SJSA1 (cell line): ENCODE measurements around the gene XRCC2. TPM values are rescaled to one million over a fixed set of nuclear protein-coding genes. Genes with fewer than 3 reads are reported as not detected.
A peak's percentile ranks its signal among the peaks of the same experiment; 100 is the strongest.
"Not testable (repeated sequence)": the region's sequence is repeated elsewhere in the genome, so short reads cannot be mapped to it uniquely, and the experiment has no call there.

Experiments used
- DNase-seq, 2 experiments: peaks; one replicate each; pipeline ENCODE4 v3.0.0-alpha.2; 2015 to 2020; ENCODE audit warnings: low spot score in 2 of 2, low read depth in 1 of 2
- H3K27ac ChIP-seq: fragments of 250-450 bp; sonication (Bioruptor Pico); 2 replicates; pipeline ENCODE4 v1.5.1; 2020; ENCODE audit warnings: mild to moderate bottlenecking, moderate library complexity
- H3K27me3 ChIP-seq: fragments of 250-450 bp; sonication (Bioruptor Pico); replicated peaks from 2 replicates; pipeline ENCODE4 v1.5.1; 2020; ENCODE audit warnings: mild to moderate bottlenecking, moderate library complexity
- H3K36me3 ChIP-seq: fragments of 250-450 bp; sonication (Bioruptor Pico); 2 replicates; pipeline ENCODE4 v1.5.1; 2020; ENCODE audit warnings: mild to moderate bottlenecking
- H3K4me1 ChIP-seq: fragments of 250-450 bp; sonication (Bioruptor Pico); replicated peaks from 2 replicates; pipeline ENCODE4 v1.6.1; 2021; ENCODE audit warnings: mild to moderate bottlenecking
- H3K4me3 ChIP-seq: fragments of 250-450 bp; sonication (Bioruptor Pico); 2 replicates; pipeline ENCODE4 v1.5.1; 2020; ENCODE audit warnings: mild to moderate bottlenecking
- H3K9me3 ChIP-seq: fragments of 250-450 bp; sonication (Bioruptor Pico); replicated peaks from 2 replicates; pipeline ENCODE4 v1.5.1; 2020; ENCODE audit warnings: mild to moderate bottlenecking
- total RNA-seq: library from RNA; depleted of rRNA; stranded (reverse); fragments of >200 nt; shearing (Covaris generic); gene quantifications from 2 replicates; pipeline ENCODE4 v1.2.3, GENCODE V29; 2014; rRNA removed

The XRCC2 gene
- total RNA-seq: 6.8 and 12.1 TPM in 2 replicates

GRCh38 chr7:152675759-152676636, at the start of gene XRCC2:
TSS of gene XRCC2 (minus strand) at chr7:152676141. CDS start at chr7:152676079, 62 bp downstream.
- Histone ChIP-seq H3K27ac (peak within 1 kb of the TSS; percentile 57), H3K9me3 (no peaks in the 10 kb centered on the region), H3K4me3 (peak within 1 kb of the TSS; percentile 61), H3K27me3 (no peaks in the 10 kb centered on the region), H3K4me1 (no peaks in the 10 kb centered on the region), H3K36me3 (no peaks in the 10 kb centered on the region)
- DNase-seq: peak; percentile 89 to 96

DNA sequence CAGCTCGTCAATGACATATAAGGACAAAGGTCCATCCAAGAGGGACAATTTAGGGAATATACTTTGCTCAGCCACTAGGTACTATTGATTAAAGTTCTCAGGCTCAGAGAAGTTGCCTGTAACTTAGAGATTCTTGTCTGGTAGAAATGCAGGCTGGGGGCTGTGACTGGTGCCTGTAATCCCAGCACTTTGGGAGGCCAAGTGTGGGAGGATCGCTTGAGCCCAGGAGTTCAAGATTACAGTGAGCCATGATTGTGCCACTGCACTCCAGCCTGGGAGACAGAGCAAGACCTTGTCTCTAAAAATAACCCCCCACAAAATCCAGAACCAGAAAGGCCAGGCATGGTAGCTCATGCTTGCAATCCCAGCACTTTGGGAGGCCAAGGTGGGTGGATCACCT, 47.4 kb upstream of the XRCC2 start:
- no peaks in the 10 kb centered on the region for H3K9me3 ChIP-seq
- no peaks in the 10 kb centered on the region for H3K36me3 ChIP-seq
- H3K4me1 ChIP-seq: no peaks in the 10 kb centered on the region
- H3K27me3 ChIP-seq: no peaks in the 10 kb centered on the region
- H3K27ac ChIP-seq: no peak overlapping the region
- H3K4me3 ChIP-seq: no peak overlapping the region
- DNase-seq: no peak

- H3K9me3 ChIP-seq, H3K4me1 ChIP-seq, H3K36me3 ChIP-seq, H3K4me3 ChIP-seq, H3K27ac ChIP-seq, H3K27me3 ChIP-seq, DNase-seq: not testable (repeated sequence)
Observed at GRCh38 chr7:152712412-152713042, 36.6 kb upstream of the XRCC2 start.

DNA sequence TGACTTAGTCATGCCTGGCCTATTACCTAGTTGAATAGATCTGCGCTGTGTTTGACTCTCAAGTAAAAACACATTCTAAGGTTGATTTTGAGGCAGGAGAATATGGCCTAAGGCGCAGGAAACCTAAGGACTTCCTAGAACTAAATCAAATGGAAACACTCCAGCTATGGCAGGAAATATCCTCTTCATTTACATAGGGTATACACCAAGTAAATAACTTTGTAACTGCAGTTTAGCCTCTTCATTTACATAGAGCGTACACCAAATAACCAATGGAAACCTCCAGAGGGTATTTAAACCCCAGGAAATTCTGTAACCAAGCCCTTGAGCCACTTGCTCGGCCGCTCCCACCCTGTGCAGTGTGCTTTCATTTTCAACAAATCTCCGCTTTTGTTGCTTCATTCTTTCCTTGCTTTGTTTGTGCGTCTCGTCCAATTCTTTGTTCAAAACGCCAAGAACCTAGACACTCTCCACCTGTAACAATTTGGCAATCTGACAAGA, 35.6 kb upstream of the XRCC2 start:
- H3K27ac ChIP-seq: no peak overlapping the region
- DNase-seq: no peak
- no peaks in the 10 kb centered on the region for H3K9me3 ChIP-seq
- no peaks in the 10 kb centered on the region; the same call in 1 of the 2 replicates for H3K4me1 ChIP-seq
- H3K36me3 ChIP-seq: no peaks in the 10 kb centered on the region
- no peak overlapping the region for H3K4me3 ChIP-seq
- H3K27me3 ChIP-seq: no peaks in the 10 kb centered on the region

GRCh38 chr7:152710153-152710442, 34.2 kb upstream of the XRCC2 start:
- no peak overlapping the region for H3K4me3 ChIP-seq
- no peak overlapping the region for H3K27ac ChIP-seq
- H3K9me3 ChIP-seq: no peaks in the 10 kb centered on the region
- H3K27me3 ChIP-seq: no peaks in the 10 kb centered on the region
- no peaks in the 10 kb centered on the region for H3K36me3 ChIP-seq
- no peak for DNase-seq
- H3K4me1 ChIP-seq: no peaks in the 10 kb centered on the region; the same call in 1 of the 2 replicates

- DNase-seq: no peak
- no peak overlapping the region for H3K4me3 ChIP-seq
- H3K27me3 ChIP-seq: no peaks in the 10 kb centered on the region
- H3K9me3 ChIP-seq: no peaks in the 10 kb centered on the region
- H3K27ac ChIP-seq: no peak overlapping the region
- H3K36me3 ChIP-seq: no peaks in the 10 kb centered on the region
- no peaks in the 10 kb centered on the region; the same call in 1 of the 2 replicates for H3K4me1 ChIP-seq
Observed at GRCh38 chr7:152709287-152710152, 33.6 kb upstream of the XRCC2 start.

DNA sequence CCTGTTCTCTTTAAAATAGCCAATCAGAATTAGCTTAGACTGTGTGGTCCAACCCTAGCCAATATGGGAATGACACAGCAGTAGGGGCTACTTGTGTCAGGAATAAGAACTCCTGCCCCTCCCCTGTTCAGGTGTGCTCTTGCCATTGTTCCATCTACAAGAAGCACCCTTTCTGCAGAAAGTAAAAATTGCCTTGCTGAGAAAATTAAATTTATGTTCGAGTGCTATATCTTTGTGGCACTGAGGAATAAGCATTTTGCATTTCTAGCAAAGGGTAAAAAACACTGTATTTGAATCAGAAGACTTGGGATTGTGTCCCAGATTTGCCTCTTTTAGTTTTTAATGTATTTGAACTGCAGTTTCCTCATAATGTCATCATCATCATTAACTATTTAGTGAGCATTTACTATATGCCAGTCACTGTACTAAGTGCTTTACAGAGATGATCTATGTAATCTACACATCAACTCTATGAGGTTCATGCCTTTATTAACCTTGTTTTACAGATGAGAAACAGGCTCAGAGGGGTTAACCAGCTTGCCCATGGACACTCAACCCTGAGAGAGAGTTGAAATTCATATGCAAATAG, 28.9 kb upstream of the XRCC2 start:
- DNase-seq: no peak
- H3K9me3 ChIP-seq: no peaks in the 10 kb centered on the region
- H3K27ac ChIP-seq: no peak overlapping the region
- H3K4me1 ChIP-seq: no peaks in the 10 kb centered on the region; the same call in 1 of the 2 replicates
- H3K36me3 ChIP-seq: no peaks in the 10 kb centered on the region
- H3K4me3 ChIP-seq: no peak overlapping the region
- H3K27me3 ChIP-seq: no peaks in the 10 kb centered on the region

DNA sequence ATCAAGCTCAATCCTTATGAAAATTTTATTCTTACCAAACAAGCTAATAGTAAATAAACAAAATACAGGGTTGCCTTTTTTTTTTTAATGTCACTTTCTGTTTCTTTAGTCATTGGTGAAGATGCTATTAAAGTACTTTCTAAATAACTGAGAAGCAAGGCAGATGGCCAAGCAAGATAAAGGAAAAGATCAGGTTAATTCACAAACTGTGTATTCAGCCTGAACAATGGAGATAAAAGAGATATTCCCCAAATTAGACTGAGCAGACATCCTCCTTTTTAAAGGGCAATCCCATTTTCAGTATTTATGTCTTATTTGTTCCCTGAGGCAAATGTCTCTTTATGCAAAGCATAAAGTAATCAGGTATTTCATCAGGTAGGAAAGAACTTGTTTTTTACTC, 23.1 kb upstream of the XRCC2 start:
- no peaks in the 10 kb centered on the region for H3K36me3 ChIP-seq
- H3K27me3 ChIP-seq: no peaks in the 10 kb centered on the region
- DNase-seq: no peak
- H3K4me3 ChIP-seq: no peak overlapping the region
- H3K4me1 ChIP-seq: no peaks in the 10 kb centered on the region
- H3K27ac ChIP-seq: no peak overlapping the region
- no peaks in the 10 kb centered on the region for H3K9me3 ChIP-seq

GRCh38 chr7:152697268-152697974, 21.5 kb upstream of the XRCC2 start:
- H3K4me1 ChIP-seq, DNase-seq, H3K27me3 ChIP-seq, H3K4me3 ChIP-seq, H3K36me3 ChIP-seq, H3K27ac ChIP-seq, H3K9me3 ChIP-seq: not testable (repeated sequence)

DNA sequence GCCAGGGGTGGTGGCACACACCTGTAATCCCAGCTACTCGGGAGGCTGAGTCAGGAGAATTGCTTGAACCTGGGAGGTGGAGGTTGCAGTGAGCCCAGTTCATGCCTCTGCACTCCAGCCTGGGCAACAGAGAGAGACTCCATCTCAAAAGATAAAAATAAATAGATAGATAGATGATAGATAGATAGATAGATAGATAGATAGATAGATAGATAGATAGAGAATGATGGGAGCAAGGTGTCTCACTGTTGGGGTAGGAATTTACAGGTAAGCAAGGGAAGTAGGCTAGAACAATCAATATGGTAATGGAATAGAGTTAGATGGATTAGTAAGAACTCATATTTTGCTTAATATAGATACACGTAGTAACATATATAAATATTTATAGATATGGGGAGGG, 16.3 kb upstream of the XRCC2 start:
- not testable (repeated sequence) for H3K36me3 ChIP-seq, H3K9me3 ChIP-seq, H3K27ac ChIP-seq, H3K27me3 ChIP-seq, DNase-seq, H3K4me3 ChIP-seq, H3K4me1 ChIP-seq

DNA sequence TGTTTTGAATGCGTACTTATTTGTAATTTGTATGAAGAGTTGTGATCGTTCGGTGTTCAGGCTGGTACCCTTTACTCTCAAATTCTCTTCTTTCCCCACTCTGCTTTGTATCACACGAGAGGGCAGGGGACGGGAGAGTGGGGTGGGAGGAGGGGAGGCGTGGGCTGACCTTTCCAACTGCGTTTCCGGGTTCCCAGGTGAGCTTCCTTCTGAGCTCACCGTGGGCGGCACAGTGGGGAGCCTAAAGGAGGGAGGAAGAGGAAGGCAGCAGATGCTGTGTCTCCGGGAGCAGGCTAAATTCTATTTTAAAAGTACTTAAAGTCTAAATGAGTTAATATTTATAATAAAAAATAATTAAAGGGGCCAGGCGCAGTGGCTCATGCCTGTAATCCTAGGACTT, 7.4 kb upstream of the XRCC2 start:
- no peaks in the 10 kb centered on the region for H3K27me3 ChIP-seq
- H3K9me3 ChIP-seq: no peaks in the 10 kb centered on the region
- no peaks in the 10 kb centered on the region for H3K36me3 ChIP-seq
- DNase-seq: no peak
- no peak overlapping the region for H3K4me3 ChIP-seq
- no peak overlapping the region for H3K27ac ChIP-seq
- H3K4me1 ChIP-seq: no peaks in the 10 kb centered on the region

- Histone ChIP-seq H3K4me1 (no peaks in the 10 kb centered on the region), H3K36me3 (no peaks in the 10 kb centered on the region), H3K9me3 (no peaks in the 10 kb centered on the region), H3K27ac (no peak overlapping the region), H3K4me3 (no peak overlapping the region), H3K27me3 (no peaks in the 10 kb centered on the region)
- DNase-seq: no peak
Observed at GRCh38 chr7:152677808-152678670, 2.1 kb upstream of the XRCC2 start.
